GM12878 (cell line): Measurements from ENCODE around the gene GPRC5C. TPM values are rescaled to one million over a fixed set of nuclear protein-coding genes. Genes with fewer than 3 reads are reported as not detected.

ENCODE experiments used
- ATAC-seq: fragments of 200-7000 bp; cut with Tn5 transposase; 3 replicates; pipeline ENCODE4 v1.9.1; 2020; ENCODE audit warnings: mild to moderate bottlenecking, moderate library complexity
- BruUV-seq: library from RNA; stranded (reverse); fragments of 400-500 nt; replicated peaks from 2 replicates; lab custom pipeline; 2021; lab: Mats Ljungman, UMichigan
- CTCF ChIA-PET: fragments of 300-600 bp; sonication (Branson Sonifier 250); formaldehyde crosslinking; extraction: SDS; loops from one replicate; lab custom pipeline; 2021; ENCODE audit warnings: inconsistent platforms; lab: Yijun Ruan, JAX
- POLR2A ChIA-PET: fragments of 350-600 bp; formaldehyde crosslinking; extraction: SDS; loops from one replicate; lab custom pipeline; 2021; ENCODE audit warnings: inconsistent platforms; lab: Charles Lee
- RAD21 ChIA-PET: fragments of 300-600 bp; sonication (Branson Sonifier 250); formaldehyde crosslinking; loops from one replicate; lab custom pipeline; 2023; ENCODE audit warnings: antibody characterized with exemption; ENCODE audit not compliant: unreplicated experiment; lab: Charles Lee
- SMC1A ChIA-PET: fragments of 300-600 bp; sonication (Branson Sonifier 250); formaldehyde crosslinking; loops from one replicate; lab custom pipeline; 2023; ENCODE audit not compliant: unreplicated experiment, uncharacterized antibody; lab: Charles Lee
- DNase-seq: peaks from one replicate; pipeline ENCODE4 v3.0.0-alpha.2; 2011; ENCODE audit warnings: low read depth, low spot score
- FAIRE-seq: peaks from 3 replicates; lab custom pipeline; 2011; peaks lifted over from hg19 to GRCh38; lab: Jason Lieb, UNC
- H2AFZ ChIP-seq: 2 replicates; pipeline ENCODE4 v1.6.0; 2011; ENCODE audit warnings: low read depth, low read length, control low read depth; ENCODE audit not compliant: control insufficient read depth
- H3K27ac ChIP-seq: 2 replicates; pipeline ENCODE4 v1.5.1; 2011; ENCODE audit warnings: control low read depth; ENCODE audit not compliant: control insufficient read depth, insufficient read depth
- H3K27me3 ChIP-seq, 2 experiments: replicated peaks in 1 of 2; 2 replicates each; pipeline versions ENCODE4 v1.6.0 to v1.6.1; 2011; ENCODE audit warnings: low read length in 1 of 2; ENCODE audit not compliant: control insufficient read depth in 2 of 2, insufficient read depth in 2 of 2
- H3K36me3 ChIP-seq, 2 experiments: 2 replicates each; pipeline ENCODE4 v1.5.1; 2011; ENCODE audit warnings: low read length in 1 of 2; ENCODE audit not compliant: control insufficient read depth in 2 of 2, insufficient read depth in 2 of 2
- H3K4me1 ChIP-seq: 2 replicates; pipeline ENCODE4 v1.6.1; 2011; ENCODE audit warnings: mild to moderate bottlenecking, low read length, moderate library complexity, mixed read lengths; ENCODE audit not compliant: control insufficient read depth, insufficient read depth
- H3K4me2 ChIP-seq: 2 replicates; pipeline ENCODE4 v1.6.0; 2011; ENCODE audit warnings: control low read depth; ENCODE audit not compliant: control insufficient read depth, insufficient read depth
- H3K4me3 ChIP-seq: fragments of 200-600 bp; sonication (generic); 2 replicates; pipeline ENCODE4 v1.5.1; 2016
- H3K79me2 ChIP-seq: 2 replicates; pipeline ENCODE4 v1.6.0; 2011; ENCODE audit warnings: low read length; ENCODE audit not compliant: control insufficient read depth, insufficient read depth
- H3K9ac ChIP-seq: 2 replicates; pipeline ENCODE4 v1.8.0; 2011; ENCODE audit warnings: low read length, control low read depth, mixed read lengths; ENCODE audit not compliant: control insufficient read depth, insufficient read depth
- H3K9me3 ChIP-seq: replicated peaks from 3 replicates; pipeline ENCODE4 v1.5.1; 2011; ENCODE audit warnings: mild to moderate bottlenecking, low read length; ENCODE audit not compliant: control insufficient read depth, insufficient read depth
- H4K20me1 ChIP-seq: 2 replicates; pipeline ENCODE4 v1.6.0; 2011; ENCODE audit not compliant: control insufficient read depth, insufficient read depth
- EED ChIP-seq: sonication (generic); IDR thresholded peaks from 2 replicates; pipeline ENCODE4 v1.6.1; 2016; ENCODE audit warnings: antibody characterized with exemption, low read depth
- JUND ChIP-seq: IDR thresholded peaks from 2 replicates; pipeline ENCODE4 v1.6.1; 2012; ENCODE audit warnings: low read depth, mild to moderate bottlenecking, low read length, improper control_type of control experiment, moderate library complexity
- RCOR1 ChIP-seq: conservative IDR thresholded peaks from 2 replicates; pipeline ENCODE4 v1.6.1; 2012; ENCODE audit warnings: low read depth, low read length, improper control_type of control experiment
- SP1 ChIP-seq: IDR thresholded peaks from one replicate; pipeline ENCODE4 v1.6.1; 2011; ENCODE audit warnings: low read depth, low read length
- TCF7 ChIP-seq: IDR thresholded peaks from 2 replicates; pipeline ENCODE4 v1.6.1; 2014; ENCODE audit warnings: antibody characterized with exemption, borderline replicate concordance
- WRNIP1 ChIP-seq: IDR thresholded peaks from 2 replicates; pipeline ENCODE4 v1.6.1; 2011; ENCODE audit warnings: low read depth, low read length, improper control_type of control experiment, borderline replicate concordance
- ZNF24 ChIP-seq: fragments of 450-650 bp; IDR thresholded peaks from 2 replicates; pipeline ENCODE4 v1.6.1; 2017; ENCODE audit warnings: antibody characterized with exemption, mild to moderate bottlenecking
- ZNF622 ChIP-seq: fragments of 450-650 bp; IDR thresholded peaks from 2 replicates; pipeline ENCODE4 v1.6.1; 2017; ENCODE audit warnings: mild to moderate bottlenecking, inconsistent platforms
- WGBS: methylation state at CpG from one replicate; pipeline ENCODE4 v1.1.6; 2016; ENCODE audit warnings: low lambda C conversion rate; ENCODE audit not compliant: insufficient replicate concordance, insufficient coverage; ENCODE audit errors: missing lambda C conversion rate; 5-methylcytosine and 5-hydroxymethylcytosine counted together
- in situ Hi-C: fragments of 300-500 bp; cut with MboI; formaldehyde crosslinking; loops from 9 replicates; pipeline ENCODE4 v1.14.3; 2018; ENCODE audit warnings: mixed read lengths
- intact Hi-C: fragments of 100-400 bp; cut with micrococcal nuclease; formaldehyde crosslinking; loops from one replicate; pipeline ENCODE4 v1.14.2; 2022; ENCODE audit not compliant: unreplicated experiment
- polyA plus RNA-seq, 11 experiments: library from polyadenylated mRNA; depleted of rRNA in 4 of 11; unstranded in 6 of 11; stranded (reverse) in 5 of 11; fragments of >200 nt; fragmentation: Nextera tagmentation in 4 of 11; fragmentation: Illumina TruSeq in 1 of 11; extraction: Ambion mirVana in 4 of 11; extraction: Trizol in 1 of 11; gene quantifications; 1 replicate in 1 of 11; 2 replicates in 10 of 11; pipeline versions ENCODE4 v1.2.1 to v1.2.3, GENCODE V29; 2011 to 2016; ENCODE audit warnings: inconsistent platforms in 2 of 11, missing spikeins in 2 of 11, low read depth in 1 of 11
- total RNA-seq, 4 experiments: library from RNA; depleted of rRNA in 3 of 4; stranded (reverse); fragments of >200 nt in 3 of 4; fragmentation: Illumina TruSeq in 1 of 4; extraction: Trizol in 1 of 4; gene quantifications; 2 replicates each; pipeline versions ENCODE4 v1.2.1 to v1.2.3, GENCODE V29; 2013 to 2021

Gene GPRC5C
- total and polyA plus RNA-seq, 10 of the 15 experiments (the other 5 are each of a cell fraction or from before 2014, with no cell fraction given) = 0.04 to 1.3 (median 0.36) TPM; not detected in 2

DNA sequence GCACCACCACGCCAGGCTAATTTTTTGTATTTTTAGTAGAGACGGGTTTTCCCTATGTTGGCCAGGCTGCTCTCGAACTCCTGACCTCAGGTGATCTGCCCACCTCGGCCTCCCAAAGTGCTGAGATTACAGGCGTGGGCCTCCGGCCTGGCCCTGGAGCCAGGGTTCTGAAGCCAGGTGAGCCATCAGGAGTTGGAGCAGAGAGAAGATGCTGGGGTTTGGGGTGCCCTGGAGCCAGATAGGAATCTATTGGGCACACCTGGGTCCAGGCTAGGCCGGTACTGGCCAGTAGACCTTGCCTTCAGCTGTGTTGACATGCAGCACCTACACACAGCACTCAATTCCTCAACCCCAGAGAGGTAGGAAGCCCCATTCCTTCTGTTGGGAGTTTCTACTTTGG lies 29.1 kb downstream of the GPRC5C start:
- in situ Hi-C loops (no loop called here), intact Hi-C loops (no loop called here)
- RAD21 ChIA-PET = interaction anchor here (0.6 to 1.9 kb wide), 7 partner anchors 9 to 71 kb away, joined by 3 to 16 read pairs (median 3); partner anchors contain the start of gene CD300LB
- Histone ChIP-seq H3K27me3 (no peaks in the 10 kb centered on the region), H2AFZ (no peak overlapping the region), H4K20me1 (no peaks in the 10 kb centered on the region), H3K4me3 (no peak overlapping the region), H3K79me2 (peaks cover 16% of the 10 kb centered on the region), H3K9me3 (no peaks in the 10 kb centered on the region), H3K4me2 (no peak overlapping the region), H3K9ac (no peak overlapping the region), H3K36me3 (no peaks in the 10 kb centered on the region), H3K27ac (no peak overlapping the region), H3K4me1 (peaks cover 37% of the 10 kb centered on the region)
- no peak for ATAC-seq
- DNase-seq = no peak
- FAIRE-seq = no peak
- 90% methylated on average over 7 of the region's 7 CpGs for WGBS
- SMC1A ChIA-PET = interaction anchor here (0.7 to 2.8 kb wide), 11 partner anchors 9 to 92 kb away, joined by 3 to 11 read pairs (median 4); no protein-coding TSS in a partner anchor
- CTCF ChIA-PET = interaction anchor here (0.8 to 10.5 kb wide), 11 partner anchors 7 to 162 kb away, joined by 3 to 314 read pairs (median 5); partner anchors contain the start of gene GPR142
- no peak for TF ChIP-seq EED
- TF ChIP-seq TCF7 = no peak
- TF ChIP-seq JUND = no peak
- TF ChIP-seq ZNF24 = no peak
- BruUV-seq = no TSS peak
- POLR2A ChIA-PET = interaction anchor here (0.6 to 1.0 kb wide), 5 partner anchors 9 to 516 kb away, joined by 3 to 7 read pairs (median 3); no protein-coding TSS in a partner anchor

DNA sequence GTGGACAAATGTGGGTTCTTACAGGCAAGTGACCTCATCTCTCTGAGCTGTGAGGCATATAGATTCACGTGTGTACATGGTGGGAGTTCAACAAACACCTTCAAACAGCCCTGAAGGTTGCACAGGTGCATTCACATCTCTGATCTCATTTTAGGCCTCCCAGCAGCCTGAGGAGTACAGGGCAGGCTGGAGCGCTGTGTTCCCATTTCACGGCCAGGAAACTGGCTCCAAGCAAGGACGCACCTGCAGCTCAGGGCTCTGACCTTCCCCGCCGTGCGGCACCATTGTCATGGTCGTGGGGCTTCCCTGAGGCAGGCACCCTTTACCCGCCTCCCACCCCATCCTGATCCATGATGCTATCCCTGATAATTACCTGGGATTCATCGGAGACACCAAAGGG lies 29.7 kb downstream of the GPRC5C start:
- no peak for ATAC-seq
- no peaks in the 10 kb centered on the region for H3K9me3 ChIP-seq
- no peak overlapping the region for H3K9ac ChIP-seq
- H3K36me3 ChIP-seq = no peaks in the 10 kb centered on the region
- whole genome bisulfite sequencing = 78% methylated on average over 10 of the region's 10 CpGs
- CTCF ChIA-PET = interaction anchor here (1.2 to 10.5 kb wide), 4 partner anchors 11 to 93 kb away, joined by 3 to 314 read pairs (median 12); partner anchors contain the start of gene GPR142
- no peak overlapping the region for H3K4me3 ChIP-seq
- FAIRE-seq = no peak
- no peak overlapping the region for H3K27ac ChIP-seq
- no TSS peak for BruUV-seq
- peaks cover 22% of the 10 kb centered on the region for H3K79me2 ChIP-seq
- intact Hi-C loops (no loop called here), in situ Hi-C loops (no loop called here)
- no peaks in the 10 kb centered on the region for H3K27me3 ChIP-seq
- no peaks in the 10 kb centered on the region for H4K20me1 ChIP-seq
- H3K4me2 ChIP-seq = no peak overlapping the region
- TF ChIP-seq ZNF622 (no peak), SP1 (no peak), RCOR1 (no peak), WRNIP1 (no peak)
- no peak overlapping the region for H2AFZ ChIP-seq
- SMC1A ChIA-PET = interaction anchor here (0.7 to 2.8 kb wide), 8 partner anchors 8 to 93 kb away, joined by 3 to 11 read pairs (median 4); no protein-coding TSS in a partner anchor
- peaks cover 37% of the 10 kb centered on the region for H3K4me1 ChIP-seq
- no peak for DNase-seq
- POLR2A ChIA-PET = interaction anchor here (0.7 to 1.0 kb wide), 3 partner anchors 8 to 515 kb away, joined by 3 read pairs; no protein-coding TSS in a partner anchor
- RAD21 ChIA-PET = interaction anchor here (1.4 to 1.9 kb wide), 2 partner anchors 26 to 71 kb away, joined by 3 to 16 read pairs; partner anchors contain the start of gene CD300LB
